CD4-positive, alpha-beta T cell (primary cell): Measurements from ENCODE around the gene RAI14. TPM values are rescaled to one million over a fixed set of nuclear protein-coding genes. Genes with fewer than 3 reads are reported as not detected.

ENCODE experiments used
- ATAC-seq: fragments of 200-7000 bp; cut with Tn5 transposase; one replicate; pipeline ENCODE4 v1.10.0; 2022; ENCODE audit warnings: mild to moderate bottlenecking; ENCODE audit not compliant: poor library complexity
- CTCF ChIA-PET: fragments of 350-600 bp; sonication (Branson Sonifier 250); formaldehyde crosslinking; loops from one replicate; lab custom pipeline; 2021; ENCODE audit warnings: antibody characterized with exemption, inconsistent platforms; lab: Charles Lee
- POLR2A ChIA-PET: fragments of 350-600 bp; sonication (Branson Sonifier 250); formaldehyde crosslinking; loops from one replicate; lab custom pipeline; 2021; ENCODE audit warnings: antibody characterized with exemption, inconsistent platforms; lab: Charles Lee
- DNase-seq, 14 experiments: peaks; one replicate each; pipeline ENCODE4 v3.0.0-alpha.2; 2013 to 2020; ENCODE audit warnings: mixed read lengths in 2 of 14
- H3K27ac ChIP-seq, 2 donors: one replicate each; pipeline versions ENCODE4 v1.5.1 to v1.7.0; 2013; ENCODE audit warnings: low read length in 2 of 2, low read depth in 1 of 2, mild to moderate bottlenecking in 1 of 2
- H3K27me3 ChIP-seq, 2 experiments: 1 replicate in 1 of 2; 2 replicates in 1 of 2; pipeline versions ENCODE4 v1.6.1 to v1.7.0; 2013; ENCODE audit warnings: low read length in 2 of 2, control low read depth in 1 of 2, mild to moderate bottlenecking in 1 of 2, moderate library complexity in 1 of 2; ENCODE audit not compliant: insufficient read depth in 2 of 2, control insufficient read depth in 1 of 2
- H3K36me3 ChIP-seq: one replicate; pipeline ENCODE4 v1.6.1; 2013; ENCODE audit warnings: low read length, control low read depth; ENCODE audit not compliant: insufficient read depth
- H3K4me1 ChIP-seq: one replicate; pipeline ENCODE4 v1.6.1; 2013; ENCODE audit warnings: low read length, control low read depth; ENCODE audit not compliant: insufficient read depth
- H3K4me3 ChIP-seq: one replicate; pipeline ENCODE4 v1.5.1; 2013; ENCODE audit warnings: mild to moderate bottlenecking, low read length, moderate library complexity
- H3K9me3 ChIP-seq, 2 experiments: 1 replicate in 1 of 2; 2 replicates in 1 of 2; pipeline versions ENCODE4 v1.6.1 to v1.7.0; 2013; ENCODE audit warnings: low read length in 2 of 2, mild to moderate bottlenecking in 2 of 2, control low read depth in 1 of 2, moderate library complexity in 1 of 2; ENCODE audit not compliant: control insufficient read depth in 1 of 2, insufficient read depth in 1 of 2
- H3K27ac Mint-ChIP-seq: one replicate; pipeline ENCODE4 v1.8.0; 2020; ENCODE audit warnings: mixed read lengths
- H3K27me3 Mint-ChIP-seq: one replicate; pipeline ENCODE4 v1.8.0; 2021; ENCODE audit warnings: mixed read lengths
- H3K36me3 Mint-ChIP-seq: one replicate; pipeline ENCODE4 v1.8.0; 2021; ENCODE audit warnings: low read depth, mixed read lengths
- H3K4me1 Mint-ChIP-seq: one replicate; pipeline ENCODE4 v1.8.0; 2021; ENCODE audit warnings: low read depth, mixed read lengths
- H3K4me3 Mint-ChIP-seq: one replicate; pipeline ENCODE4 v1.8.0; 2020; ENCODE audit warnings: mild to moderate bottlenecking, mixed read lengths
- H3K9me3 Mint-ChIP-seq: one replicate; pipeline ENCODE4 v1.8.0; 2020; ENCODE audit warnings: mixed read lengths
- CTCF ChIP-seq: fragments of 200-600 bp; IDR thresholded peaks from one replicate; pipeline ENCODE4 v1.8.0; 2022; ENCODE audit warnings: antibody characterized with exemption, mild to moderate bottlenecking
- intact Hi-C, 2 experiments: fragments of 100-400 bp; cut with DNase I in 1 of 2; cut with micrococcal nuclease in 1 of 2; formaldehyde crosslinking; loops; one replicate each; pipeline versions ENCODE4 v1.15.1 to v1.9.0; 2023 to 2025; cut with DNase I, micrococcal nuclease
- total RNA-seq, 174 experiments: library from RNA in 2 of 174; stranded (reverse) in 2 of 174; gene quantifications; one replicate each; pipeline ENCODE4 v1.2.3 and lab custom pipeline; 2021 to 2026

The RAI14 gene
- total RNA-seq, 2 experiments from 2014 or later = 0.20 to 0.60 TPM

DNA sequence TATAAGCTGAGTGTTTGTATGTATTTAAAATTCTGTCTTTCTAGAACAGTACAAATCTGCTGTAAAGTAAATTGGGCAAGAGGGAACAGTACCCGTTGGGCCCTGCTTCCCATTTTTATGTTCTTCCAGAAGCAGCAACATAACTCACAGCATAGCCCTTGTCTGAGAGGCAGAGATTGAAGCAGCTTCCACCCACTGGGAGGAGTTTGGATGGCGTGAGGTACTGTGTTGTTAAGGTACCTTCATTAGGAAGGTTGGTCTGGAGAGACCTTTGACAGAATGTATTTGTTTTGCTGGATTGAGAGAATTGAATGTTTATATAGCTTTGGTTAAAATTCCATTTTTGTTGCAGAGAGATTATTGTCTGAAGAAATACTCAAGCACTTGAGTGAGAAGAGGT, 24.8 kb downstream of the RAI14 start:
- H3K27ac ChIP-seq = no peak overlapping the region
- H3K9me3 Mint-ChIP-seq = no peaks in the 10 kb centered on the region
- H3K36me3 Mint-ChIP-seq = no peaks in the 10 kb centered on the region
- CTCF ChIA-PET = no interaction called here
- H3K36me3 ChIP-seq = no peaks in the 10 kb centered on the region
- POLR2A ChIA-PET = no interaction called here
- no peak for TF ChIP-seq CTCF
- H3K4me3 ChIP-seq = no peak overlapping the region
- H3K27me3 Mint-ChIP-seq = peaks cover 5% of the 10 kb centered on the region
- no peaks in the 10 kb centered on the region for H3K4me1 ChIP-seq
- H3K4me3 Mint-ChIP-seq = no peak overlapping the region
- peaks cover 0 to 2% of the 10 kb centered on the region in 2 experiments for H3K27me3 ChIP-seq
- DNase-seq (no peak), ATAC-seq (no peak)
- intact Hi-C loops = no loop called here
- no peaks in the 10 kb centered on the region for H3K9me3 ChIP-seq
- no peak overlapping the region for H3K27ac Mint-ChIP-seq
- H3K4me1 Mint-ChIP-seq = no peaks in the 10 kb centered on the region

DNA sequence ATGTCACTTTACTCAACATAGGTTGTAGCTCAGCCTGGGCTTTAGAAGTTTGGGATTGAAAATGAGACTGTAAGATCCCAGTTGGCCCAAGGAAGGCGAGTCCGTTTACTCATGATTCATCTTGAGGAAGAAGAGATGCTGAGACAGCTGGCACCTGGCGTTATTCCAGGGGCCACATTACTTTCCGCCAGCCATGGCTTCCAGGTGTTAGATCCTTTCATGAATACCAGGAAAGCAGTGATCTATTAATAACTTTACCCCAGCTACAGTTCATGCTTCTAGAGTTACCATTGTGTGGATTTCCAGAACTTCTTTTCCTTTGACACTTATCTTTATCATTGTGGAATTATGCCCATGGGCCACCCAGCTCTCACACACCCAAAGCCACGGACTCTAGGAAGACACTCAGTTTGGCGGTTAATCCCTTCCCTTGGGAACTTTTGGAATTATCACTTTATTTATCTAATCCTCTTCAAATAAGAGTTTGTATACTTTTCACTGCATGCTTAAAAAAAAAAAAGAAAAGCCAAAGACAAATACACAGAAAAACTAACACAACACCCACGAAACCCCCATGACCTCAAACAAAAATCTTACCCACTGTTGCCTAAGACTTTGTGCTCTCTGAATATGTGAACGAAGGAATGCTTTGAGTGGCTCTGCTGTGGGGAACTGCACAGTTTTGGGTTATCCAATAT, 26.9 kb downstream of the RAI14 start:
- TF ChIP-seq CTCF = no peak
- no peak for ATAC-seq
- Histone ChIP-seq H3K27ac (no peak overlapping the region), H3K4me3 (no peak overlapping the region), H3K4me1 (no peaks in the 10 kb centered on the region), H3K9me3 (no peaks in the 10 kb centered on the region), H3K27me3 (peaks cover 0 to 2% of the 10 kb centered on the region in 2 experiments), H3K36me3 (no peaks in the 10 kb centered on the region)
- Mint-ChIP-seq H3K9me3 (no peaks in the 10 kb centered on the region), H3K27me3 (no peaks in the 10 kb centered on the region), H3K27ac (no peak overlapping the region), H3K4me3 (no peak overlapping the region), H3K36me3 (no peaks in the 10 kb centered on the region), H3K4me1 (no peaks in the 10 kb centered on the region)
- DNase-seq = no peak
- POLR2A ChIA-PET = no interaction called here
- intact Hi-C loops = no loop called here
- CTCF ChIA-PET = no interaction called here

DNA sequence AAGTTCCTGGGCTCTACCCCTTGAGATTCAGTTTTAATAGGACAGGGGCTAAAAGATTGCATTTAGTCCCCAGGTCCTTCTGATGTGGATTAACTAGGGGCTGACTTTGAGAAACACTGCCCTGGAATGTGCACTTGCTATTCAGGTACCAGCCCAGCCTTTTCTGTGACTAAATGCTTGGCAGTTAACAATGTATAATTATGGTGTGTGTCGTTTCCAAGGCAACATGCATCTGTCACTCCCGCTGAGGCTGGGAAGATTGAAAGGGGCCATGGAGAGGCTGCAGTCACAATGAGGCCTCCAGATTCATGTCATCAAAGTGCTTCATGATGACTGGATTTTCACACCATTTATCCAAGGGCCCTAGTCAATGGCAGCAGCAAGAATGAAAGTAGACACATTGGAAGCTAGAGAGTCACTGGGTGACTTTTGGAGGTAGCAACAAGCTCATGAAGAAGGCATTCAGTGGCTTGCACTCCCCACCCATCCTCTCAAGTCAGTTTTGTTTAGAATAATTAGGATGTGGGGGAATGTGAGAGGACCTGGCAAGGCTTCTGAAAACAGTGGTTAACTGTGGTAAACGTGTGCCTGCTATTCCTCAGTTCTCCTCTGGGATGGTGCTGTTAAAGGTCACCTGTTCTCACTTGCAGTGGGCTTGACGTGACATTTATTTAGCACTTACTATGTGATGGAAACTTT, 28.3 kb downstream of the RAI14 start:
- no peak overlapping the region for H3K4me3 ChIP-seq
- intact Hi-C loops = no loop called here
- Mint-ChIP-seq H3K27me3 (no peaks in the 10 kb centered on the region), H3K4me1 (no peaks in the 10 kb centered on the region), H3K9me3 (no peaks in the 10 kb centered on the region), H3K36me3 (no peaks in the 10 kb centered on the region), H3K27ac (no peak overlapping the region), H3K4me3 (no peak overlapping the region)
- no peaks in the 10 kb centered on the region for H3K36me3 ChIP-seq
- TF ChIP-seq CTCF = no peak
- ChIA-PET CTCF (interaction anchor here (0.6 kb wide), 1 partner anchor 48 kb away, joined by 3 read pairs; no protein-coding TSS in a partner anchor), POLR2A (no interaction called here)
- H3K27ac ChIP-seq = no peak overlapping the region
- H3K9me3 ChIP-seq = no peaks in the 10 kb centered on the region
- no peak for DNase-seq
- no peak for ATAC-seq
- H3K27me3 ChIP-seq = peaks cover 0 to 2% of the 10 kb centered on the region in 2 experiments
- no peaks in the 10 kb centered on the region for H3K4me1 ChIP-seq
